IPS DF 6.9 (cell line): ENCODE data around the gene ESPL1.

ENCODE experiments used
- DNase-seq: peaks from one replicate; pipeline ENCODE4 v3.0.0-alpha.2; 2013; ENCODE audit warnings: low read depth, low spot score
- H3K27ac ChIP-seq: one replicate; pipeline ENCODE4 v1.5.1; 2013; ENCODE audit warnings: low read length, control low read depth
- H3K27me3 ChIP-seq: 2 replicates; pipeline ENCODE4 v1.6.1; 2013; ENCODE audit warnings: mild to moderate bottlenecking, low read length; ENCODE audit not compliant: control insufficient read depth, insufficient read depth
- H3K36me3 ChIP-seq: 2 replicates; pipeline ENCODE4 v1.6.1; 2013; ENCODE audit warnings: low read length; ENCODE audit not compliant: control insufficient read depth, insufficient read depth
- H3K4me1 ChIP-seq: 2 replicates; pipeline ENCODE4 v1.6.1; 2013; ENCODE audit warnings: low read length; ENCODE audit not compliant: control insufficient read depth, insufficient read depth
- H3K4me3 ChIP-seq: 2 replicates; pipeline ENCODE4 v1.5.1; 2013; ENCODE audit warnings: mild to moderate bottlenecking, low read length
- H3K9me3 ChIP-seq: 2 replicates; pipeline ENCODE4 v1.6.1; 2013; ENCODE audit warnings: low read length, inconsistent platforms; ENCODE audit not compliant: control insufficient read depth, insufficient read depth
- WGBS: extraction: QIAGEN DNeasy Blood & Tissue Kit; methylation state at CpG from one replicate; pipeline ENCODE4 v1.1.7; 2013; ENCODE audit warnings: mixed read lengths, missing lambda C conversion rate; ENCODE audit not compliant: insufficient read length, insufficient coverage; 5-methylcytosine and 5-hydroxymethylcytosine counted together

Gene ESPL1

DNA sequence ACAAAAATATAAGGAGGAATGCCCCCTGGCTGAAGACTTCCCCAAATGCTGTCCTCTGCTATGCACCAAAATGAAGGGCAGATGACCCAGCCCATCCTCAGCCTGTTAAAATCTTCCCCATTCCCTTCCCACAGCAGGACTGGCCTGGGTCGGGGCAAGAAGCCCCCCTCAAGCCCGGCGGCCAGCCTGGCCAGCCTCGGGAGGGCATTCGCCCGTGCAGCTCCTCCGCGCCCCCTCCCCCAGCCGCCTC, 36.5 kb upstream of the ESPL1 start:
- H3K4me3 ChIP-seq = peak overlapping the region; percentile 64; the same call in 1 of the 2 replicates
- H3K36me3 ChIP-seq = no peaks in the 10 kb centered on the region
- DNase-seq = no peak
- H3K27ac ChIP-seq = no peak overlapping the region
- peaks cover 27% of the 10 kb centered on the region for H3K4me1 ChIP-seq
- H3K9me3 ChIP-seq = no peaks in the 10 kb centered on the region
- no peaks in the 10 kb centered on the region for H3K27me3 ChIP-seq
- no CpG with 5 or more reads among the region's 9 CpGs for WGBS

GRCh38 chr12:53231921-53232645, 36.0 kb upstream of the ESPL1 start, which contains the start of gene RARG:
Gene RARG, minus strand, starts transcription at chr12:53232209. Its CDS starts 4,664 bp downstream, at chr12:53227545.
- WGBS = no CpG with 5 or more reads among the region's 44 CpGs
- Histone ChIP-seq H3K9me3 (no peaks in the 10 kb centered on the region), H3K27me3 (no peaks in the 10 kb centered on the region), H3K4me3 (peak within 1 kb of the TSS; percentile 64; the same call in 1 of the 2 replicates), H3K36me3 (no peaks in the 10 kb centered on the region), H3K27ac (no peak within 1 kb of the TSS), H3K4me1 (peaks cover 27% of the 10 kb centered on the region)
- DNase-seq = no peak

DNA sequence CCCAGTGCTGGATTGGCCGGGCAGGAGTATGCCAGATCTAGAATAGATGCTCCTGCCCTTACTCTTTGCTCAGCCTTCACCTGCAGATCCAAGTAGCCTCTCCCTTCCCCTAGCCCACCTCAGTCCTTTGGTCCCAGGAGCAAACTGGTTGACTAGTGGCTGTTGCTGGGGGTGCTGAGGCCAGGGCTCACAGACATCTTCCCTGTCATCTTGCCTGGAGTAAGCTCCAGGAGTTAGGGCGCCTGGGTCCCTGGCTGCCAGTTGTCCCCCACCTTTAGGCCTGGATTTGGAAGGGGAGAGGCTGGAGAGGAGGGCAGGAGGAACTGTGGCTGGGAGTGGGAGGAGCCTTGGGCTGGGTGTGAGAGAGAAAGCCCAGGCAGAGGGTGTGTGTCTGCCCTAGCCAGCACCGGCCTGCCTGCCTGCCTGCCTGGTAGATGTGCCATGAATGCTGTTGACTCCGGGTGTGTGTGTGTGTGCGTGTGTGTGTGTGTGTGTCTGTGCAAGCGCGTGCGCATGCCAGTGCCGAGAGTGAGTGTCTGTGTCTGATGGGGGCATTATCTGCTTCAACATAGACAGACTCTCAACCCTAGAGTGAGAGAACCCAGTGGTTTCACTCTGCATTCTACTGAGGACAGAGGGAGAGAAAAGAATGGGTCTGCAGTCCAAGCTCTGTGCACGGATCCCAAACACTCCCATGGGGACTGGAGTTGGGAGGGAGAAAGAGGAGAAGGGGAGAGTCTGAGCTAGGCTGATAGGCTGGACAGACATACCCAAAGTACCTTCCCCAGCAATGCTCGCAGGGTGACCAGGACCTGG, 35.2 kb upstream of the ESPL1 start:
- peaks cover 27% of the 10 kb centered on the region for H3K4me1 ChIP-seq
- no CpG with 5 or more reads among the region's 11 CpGs for WGBS
- no peaks in the 10 kb centered on the region for H3K27me3 ChIP-seq
- H3K4me3 ChIP-seq = peak overlapping the region; percentile 40; the same call in 1 of the 2 replicates
- no peak overlapping the region for H3K27ac ChIP-seq
- no peaks in the 10 kb centered on the region for H3K9me3 ChIP-seq
- no peak for DNase-seq
- H3K36me3 ChIP-seq = no peaks in the 10 kb centered on the region

- Histone ChIP-seq H3K9me3 (no peaks in the 10 kb centered on the region), H3K4me3 (no peak overlapping the region), H3K27ac (no peak overlapping the region), H3K36me3 (no peaks in the 10 kb centered on the region), H3K4me1 (peaks cover 27% of the 10 kb centered on the region), H3K27me3 (no peaks in the 10 kb centered on the region)
- no CpG with 5 or more reads among the region's 7 CpGs for WGBS
- DNase-seq = no peak
These were observed 34.4 kb upstream of the ESPL1 start for GRCh38 chr12:53233671-53234121.

DNA sequence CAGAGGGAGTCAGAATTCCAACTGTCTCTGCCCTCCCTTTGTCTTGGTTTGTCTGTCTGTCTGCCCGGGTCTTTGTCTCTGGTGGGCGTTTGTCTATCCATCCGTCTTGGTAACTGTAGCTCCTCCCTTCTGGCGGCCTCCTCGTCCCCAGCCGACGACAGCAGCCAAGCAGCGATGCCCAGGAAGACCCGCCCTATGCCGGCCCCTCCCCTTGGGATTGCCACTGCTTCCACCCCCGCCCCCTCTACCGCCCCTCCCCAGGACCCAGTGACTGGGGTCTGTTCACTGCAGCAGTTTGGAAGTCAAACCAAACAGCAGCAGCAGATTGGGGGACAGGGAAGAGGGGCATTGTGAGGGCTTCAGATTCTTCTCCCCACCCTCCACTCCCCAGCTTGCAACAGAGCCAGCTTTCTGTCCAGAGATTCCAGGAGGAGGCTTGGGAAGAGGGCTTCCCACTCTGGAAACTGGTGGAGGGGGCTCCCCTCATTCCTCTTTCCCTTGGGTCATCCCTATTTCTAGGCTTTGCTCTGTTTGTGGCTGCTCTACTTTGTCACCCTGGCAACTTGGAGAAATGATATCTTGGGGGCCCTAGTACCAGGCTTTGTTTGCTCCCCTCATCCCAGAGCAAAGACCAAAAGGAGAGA, 33.7 kb upstream of the ESPL1 start:
- H3K9me3 ChIP-seq = no peaks in the 10 kb centered on the region
- no peaks in the 10 kb centered on the region for H3K27me3 ChIP-seq
- H3K4me3 ChIP-seq = no peak overlapping the region
- DNase-seq = no peak
- H3K36me3 ChIP-seq = no peaks in the 10 kb centered on the region
- peaks cover 27% of the 10 kb centered on the region for H3K4me1 ChIP-seq
- no peak overlapping the region for H3K27ac ChIP-seq
- no CpG with 5 or more reads among the region's 12 CpGs for WGBS

DNA sequence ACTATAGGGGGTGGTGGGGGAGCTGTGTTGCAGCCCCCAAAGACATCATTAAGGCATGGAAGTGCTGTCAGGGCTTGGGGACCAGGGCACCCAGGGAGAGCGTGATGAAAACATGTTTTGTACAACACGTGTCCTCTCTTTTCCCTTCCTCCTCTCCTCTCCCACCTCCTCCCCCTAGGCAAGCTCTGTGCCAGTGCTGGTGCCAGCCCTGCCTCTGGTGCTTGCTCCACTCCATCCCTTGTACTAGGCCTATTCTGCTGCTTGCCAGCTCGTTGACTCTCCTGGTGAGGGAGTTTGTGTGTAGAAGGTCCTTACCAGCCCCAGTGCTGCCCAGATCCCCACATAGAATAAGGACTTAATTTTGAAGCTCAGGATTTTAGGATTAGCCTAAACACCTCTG, 32.9 kb upstream of the ESPL1 start:
- no peaks in the 10 kb centered on the region for H3K27me3 ChIP-seq
- no peak overlapping the region for H3K4me3 ChIP-seq
- H3K9me3 ChIP-seq = no peaks in the 10 kb centered on the region
- no peak overlapping the region for H3K27ac ChIP-seq
- H3K36me3 ChIP-seq = no peaks in the 10 kb centered on the region
- DNase-seq = no peak
- no CpG with 5 or more reads among the region's 3 CpGs for WGBS
- peaks cover 25% of the 10 kb centered on the region for H3K4me1 ChIP-seq

- DNase-seq = no peak
- no peaks in the 10 kb centered on the region for H3K27me3 ChIP-seq
- no peaks in the 10 kb centered on the region for H3K9me3 ChIP-seq
- no peak overlapping the region for H3K27ac ChIP-seq
- WGBS = no CpG with 5 or more reads among the region's 9 CpGs
- H3K4me3 ChIP-seq = no peak overlapping the region
- no peaks in the 10 kb centered on the region for H3K36me3 ChIP-seq
- H3K4me1 ChIP-seq = peaks cover 23% of the 10 kb centered on the region
These were observed 32.2 kb upstream of the ESPL1 start for GRCh38 chr12:53235742-53236442.

GRCh38 chr12:53236443-53237111, 31.5 kb upstream of the ESPL1 start:
- Histone ChIP-seq H3K27ac (no peak overlapping the region), H3K4me3 (no peak overlapping the region), H3K4me1 (peaks cover 23% of the 10 kb centered on the region), H3K9me3 (no peaks in the 10 kb centered on the region), H3K27me3 (no peaks in the 10 kb centered on the region), H3K36me3 (no peaks in the 10 kb centered on the region)
- no CpG with 5 or more reads among the region's 1 CpG for WGBS
- no peak for DNase-seq

- Histone ChIP-seq H3K4me3 (no peak overlapping the region), H3K36me3 (no peaks in the 10 kb centered on the region), H3K27ac (no peak overlapping the region), H3K27me3 (no peaks in the 10 kb centered on the region), H3K4me1 (peaks cover 12% of the 10 kb centered on the region), H3K9me3 (no peaks in the 10 kb centered on the region)
- DNase-seq = no peak
- WGBS = no CpG with 5 or more reads among the region's 10 CpGs
These were observed 28.3 kb upstream of the ESPL1 start for GRCh38 chr12:53239643-53240258.
